AG09309 (cell line): ENCODE results near the gene BAIAP2L2.

Experiments used
- DNase-seq: peaks from one replicate; pipeline ENCODE4 v3.0.0-alpha.2; 2010; ENCODE audit warnings: low read depth
- H3K4me3 ChIP-seq: 2 replicates; pipeline ENCODE4 v1.5.1; 2011; ENCODE audit warnings: mild to moderate bottlenecking, low read depth, low read length, moderate library complexity; ENCODE audit not compliant: control insufficient read depth
- TF ChIP-seq, protein P1 (sequence below): IDR thresholded peaks from 2 replicates; pipeline ENCODE4 v1.5.1; 2011; ENCODE audit warnings: mild to moderate bottlenecking, low read depth, low read length, inconsistent platforms; ENCODE audit not compliant: insufficient read depth, control insufficient read depth; ENCODE audit errors: missing control alignments

BAIAP2L2 gene

DNA sequence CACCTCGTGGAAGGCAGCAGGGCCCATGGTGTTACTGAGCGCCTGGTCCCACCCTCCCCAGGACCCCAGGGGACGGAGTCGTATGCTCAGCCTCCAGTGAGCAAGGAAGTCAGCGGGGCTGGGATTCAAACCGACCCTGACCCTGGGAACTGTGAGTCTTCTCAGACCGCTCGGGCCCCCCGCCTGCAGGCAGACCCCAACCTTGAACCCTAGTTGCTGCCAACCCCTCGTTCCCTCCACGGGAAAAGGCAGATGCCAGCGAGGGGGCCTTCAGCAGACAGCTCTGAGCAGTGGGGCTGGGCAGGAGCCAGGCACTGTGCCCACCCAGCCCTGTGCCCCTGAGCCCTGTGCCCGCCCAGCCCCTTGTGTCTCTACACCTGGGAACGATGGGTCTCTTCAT is 32.9 kb downstream of the BAIAP2L2 start:
- no peak overlapping the region for H3K4me3 ChIP-seq
- no peak for DNase-seq
- TF ChIP-seq, protein P1, sequence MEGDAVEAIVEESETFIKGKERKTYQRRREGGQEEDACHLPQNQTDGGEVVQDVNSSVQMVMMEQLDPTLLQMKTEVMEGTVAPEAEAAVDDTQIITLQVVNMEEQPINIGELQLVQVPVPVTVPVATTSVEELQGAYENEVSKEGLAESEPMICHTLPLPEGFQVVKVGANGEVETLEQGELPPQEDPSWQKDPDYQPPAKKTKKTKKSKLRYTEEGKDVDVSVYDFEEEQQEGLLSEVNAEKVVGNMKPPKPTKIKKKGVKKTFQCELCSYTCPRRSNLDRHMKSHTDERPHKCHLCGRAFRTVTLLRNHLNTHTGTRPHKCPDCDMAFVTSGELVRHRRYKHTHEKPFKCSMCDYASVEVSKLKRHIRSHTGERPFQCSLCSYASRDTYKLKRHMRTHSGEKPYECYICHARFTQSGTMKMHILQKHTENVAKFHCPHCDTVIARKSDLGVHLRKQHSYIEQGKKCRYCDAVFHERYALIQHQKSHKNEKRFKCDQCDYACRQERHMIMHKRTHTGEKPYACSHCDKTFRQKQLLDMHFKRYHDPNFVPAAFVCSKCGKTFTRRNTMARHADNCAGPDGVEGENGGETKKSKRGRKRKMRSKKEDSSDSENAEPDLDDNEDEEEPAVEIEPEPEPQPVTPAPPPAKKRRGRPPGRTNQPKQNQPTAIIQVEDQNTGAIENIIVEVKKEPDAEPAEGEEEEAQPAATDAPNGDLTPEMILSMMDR, result no peak

DNA sequence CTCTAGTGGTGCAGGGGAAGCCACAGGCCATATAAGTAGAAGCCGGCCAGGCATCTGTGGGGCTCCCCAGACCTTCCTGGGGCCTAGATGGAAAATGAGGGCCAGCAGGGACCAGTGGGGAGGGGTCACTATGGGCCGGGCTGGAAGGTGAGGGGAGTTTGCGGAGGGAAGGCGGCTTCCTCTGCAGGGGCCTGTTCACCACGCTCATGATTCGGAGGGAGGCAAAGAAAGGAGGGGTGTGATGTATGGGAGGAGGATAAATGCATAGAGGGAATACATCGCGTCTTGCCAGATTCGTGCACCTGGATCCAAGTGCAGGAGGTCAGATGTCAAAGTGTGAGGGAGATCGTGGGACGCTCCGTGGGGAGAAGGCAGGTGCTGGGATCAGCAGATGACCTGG is 33.4 kb downstream of the BAIAP2L2 start:
- TF ChIP-seq, protein P1, result no peak
- no peak for DNase-seq
- H3K4me3 ChIP-seq, result no peak overlapping the region

DNA sequence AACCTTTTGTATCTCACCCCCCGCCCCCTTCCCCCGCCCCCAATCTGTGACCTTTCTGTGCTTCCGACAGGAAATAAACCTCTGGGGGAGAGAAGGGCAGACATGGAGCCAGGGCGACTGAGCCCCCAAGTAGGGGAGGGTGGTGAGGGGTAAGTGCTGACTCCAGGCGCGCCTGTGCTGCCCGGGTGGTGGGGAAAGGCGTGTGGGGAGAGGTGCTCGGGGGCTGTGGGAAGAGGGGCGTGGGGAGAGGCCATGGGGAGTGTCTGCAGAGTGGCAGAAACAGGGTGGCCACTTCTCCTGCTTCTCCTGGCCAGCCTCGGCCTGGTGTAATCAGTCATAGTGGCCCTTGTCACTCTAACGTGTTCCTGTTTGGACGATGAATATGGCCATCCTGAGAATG is 34.5 kb downstream of the BAIAP2L2 start:
- H3K4me3 ChIP-seq, result no peak overlapping the region
- TF ChIP-seq, protein P1, result no peak
- DNase-seq, result no peak

DNA sequence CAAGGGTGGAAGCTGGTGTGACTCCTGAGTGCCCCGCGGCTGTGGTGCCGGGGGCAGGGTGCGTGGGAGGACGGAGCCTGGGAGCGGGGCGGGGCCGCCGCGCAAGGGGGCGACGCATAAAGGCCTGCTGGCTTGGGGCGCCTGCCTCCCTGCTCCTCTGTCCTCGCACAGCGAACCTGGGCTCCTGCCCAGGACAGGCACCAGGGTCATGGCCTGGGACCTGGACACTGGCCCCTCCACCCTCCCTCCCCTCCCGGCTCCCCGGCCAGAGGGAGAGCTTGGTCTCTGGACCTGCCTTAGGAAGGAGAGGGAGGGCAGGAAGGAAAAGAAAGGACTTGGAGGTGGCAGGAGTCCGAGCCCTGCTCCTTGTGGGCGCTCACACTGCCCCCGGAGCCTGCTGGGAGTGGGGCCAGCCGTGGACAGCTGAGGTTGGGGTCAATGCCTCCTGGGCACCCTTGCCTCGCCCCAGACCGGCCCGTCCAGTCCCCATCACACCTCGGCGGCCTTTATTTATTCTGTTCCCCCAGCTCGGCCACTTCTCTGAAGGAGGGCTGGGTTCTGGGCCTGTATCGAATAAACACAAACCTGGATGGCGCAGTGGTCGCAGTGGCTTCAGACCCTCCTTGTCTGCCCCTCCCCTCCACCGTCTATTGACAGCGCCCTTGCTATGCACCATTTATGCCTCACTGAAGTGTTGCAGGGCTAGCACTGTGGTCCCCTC is 35.2 kb downstream of the BAIAP2L2 start:
- H3K4me3 ChIP-seq, result no peak overlapping the region
- TF ChIP-seq, protein P1, result no peak
- DNase-seq, result no peak

DNA sequence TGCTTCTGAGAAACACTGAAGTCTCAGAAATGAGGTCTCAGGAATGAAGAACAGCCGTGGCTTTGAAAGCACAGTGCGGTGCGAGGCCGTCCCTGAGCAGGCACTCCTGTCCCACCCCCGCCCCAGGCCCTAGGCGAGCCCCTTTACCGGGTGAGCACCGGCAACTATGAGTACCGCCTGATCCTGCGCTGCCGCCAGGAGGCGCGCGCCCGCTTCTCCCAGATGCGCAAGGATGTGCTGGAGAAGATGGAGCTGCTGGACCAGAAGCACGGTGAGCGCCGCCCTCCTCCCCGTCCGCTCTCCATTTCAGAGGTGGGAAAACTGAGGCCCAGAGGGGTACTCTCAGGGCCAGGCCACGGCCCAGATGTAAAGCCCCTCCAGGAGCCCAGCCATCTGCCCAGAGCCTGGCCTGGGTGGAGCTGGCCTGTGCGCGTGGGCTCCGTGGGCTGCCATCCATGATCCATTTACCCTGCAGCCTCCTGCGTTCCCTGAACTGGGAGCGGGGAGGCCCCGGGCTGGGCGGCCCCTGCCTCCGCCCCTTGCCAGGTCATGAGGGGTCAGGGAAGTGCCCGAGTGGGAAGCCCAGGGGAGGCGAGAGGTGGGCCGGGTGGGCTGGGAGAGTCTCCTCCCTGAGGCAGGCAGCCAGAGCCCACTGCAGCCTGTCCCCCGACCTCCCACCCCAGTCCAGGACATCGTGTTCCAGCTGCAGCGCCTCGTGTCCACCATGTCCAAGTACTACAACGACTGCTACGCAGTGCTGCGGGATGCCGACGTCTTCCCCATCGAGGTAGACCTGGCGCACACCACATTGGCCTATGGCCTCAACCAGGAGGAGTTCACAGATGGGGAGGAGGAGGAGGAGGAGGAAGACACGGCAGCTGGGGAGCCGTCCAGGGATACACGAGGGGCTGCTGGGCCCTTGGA is 36.0 kb downstream of the BAIAP2L2 start:
- no peak overlapping the region for H3K4me3 ChIP-seq
- TF ChIP-seq, protein P1, result no peak
- DNase-seq, result no peak

DNA sequence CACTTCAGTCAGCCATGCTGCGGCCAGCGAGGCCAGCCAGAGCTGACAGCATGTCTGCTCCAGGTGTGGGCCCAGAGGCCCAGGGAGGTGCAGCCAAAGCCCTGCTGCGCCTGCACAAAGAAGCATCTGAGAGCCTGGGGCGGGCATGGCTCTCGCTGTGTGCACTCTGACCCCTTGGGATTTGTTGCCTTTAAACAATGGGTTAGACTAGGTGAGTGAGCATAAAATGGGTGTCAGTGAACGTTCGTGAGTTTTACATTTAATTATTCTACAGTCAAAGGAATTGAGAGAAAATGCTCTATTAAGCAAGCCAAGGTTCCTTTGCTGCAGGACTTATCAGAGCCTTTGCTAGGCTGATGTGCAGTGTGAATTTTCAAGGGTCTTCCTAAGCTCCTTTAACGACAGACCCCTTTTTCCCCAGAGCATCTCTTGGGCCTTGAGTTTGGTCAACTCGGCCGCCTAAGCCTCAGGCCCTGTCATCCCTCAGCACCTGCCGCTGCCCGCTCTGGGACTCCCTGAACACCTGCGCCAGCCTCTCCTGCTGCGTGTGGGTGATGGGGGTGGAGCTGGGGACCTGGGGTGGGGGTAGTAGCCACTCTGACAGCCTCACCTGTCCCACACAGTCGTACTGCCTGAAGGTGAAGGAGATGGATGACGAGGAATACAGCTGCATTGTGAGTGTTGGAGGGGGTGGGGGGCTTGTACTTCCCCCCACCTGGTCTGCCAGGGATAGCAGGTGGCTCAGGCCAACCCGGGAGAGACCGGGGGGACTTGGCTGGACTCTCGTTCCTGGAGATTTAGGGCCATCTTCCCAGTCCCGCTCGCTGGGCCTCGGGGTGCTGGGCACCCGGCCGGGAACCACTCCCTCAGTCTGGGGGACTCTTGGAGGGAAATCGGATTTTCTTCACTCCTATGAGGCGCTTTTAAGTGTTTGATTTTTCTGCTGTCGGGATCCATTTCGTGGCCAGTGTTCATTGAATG is 37.0 kb downstream of the BAIAP2L2 start:
- DNase-seq, result no peak
- H3K4me3 ChIP-seq, result no peak overlapping the region
- TF ChIP-seq, protein P1, result no peak
